ENCODE data around the gene MAT1A.

MAT1A gene

GRCh38 chr10:80280071-80280800 is 9.2 kb downstream of the MAT1A start:
- no peaks in the 10 kb centered on the region for H3K9me3 ChIP-seq (ENCODE audit: low read depth, low read length)
- H3K27ac ChIP-seq = no peak overlapping the region
- no peak overlapping the region for H3K4me3 ChIP-seq
- DNase-seq (ENCODE audit: low read depth, low spot score) = no peak
- no peak overlapping the region for H3K9ac ChIP-seq (ENCODE audit: insufficient read length)
- no peaks in the 10 kb centered on the region for H3K36me3 ChIP-seq (ENCODE audit: insufficient read depth, low read length)
- TF ChIP-seq EZH2 (IDR thresholded peaks at IDR 0.05) = no peak
- no peak for TF ChIP-seq FOXP2 (optimal IDR thresholded peaks at IDR 0.05; ENCODE audit: control extremely low read depth, extremely low read length, insufficient read depth)
- TF ChIP-seq POLR2AphosphoS5 (IDR thresholded peaks at IDR 0.05; ENCODE audit: borderline replicate concordance, low read depth, low read length) = no peak

GRCh38 chr10:80279146-80279545 is 10.3 kb downstream of the MAT1A start:
- H3K36me3 ChIP-seq (ENCODE audit: insufficient read depth, low read length) = no peaks in the 10 kb centered on the region
- no peak overlapping the region for H3K9ac ChIP-seq (ENCODE audit: insufficient read length)

GRCh38 chr10:80278480-80278879 is 11.0 kb downstream of the MAT1A start:
- no peaks in the 10 kb centered on the region for H3K36me3 ChIP-seq (ENCODE audit: insufficient read depth, low read length)
- no peak overlapping the region for H3K9ac ChIP-seq (ENCODE audit: insufficient read length)
- no peak for DNase-seq (ENCODE audit: low read depth, low spot score)
- H3K9me3 ChIP-seq (ENCODE audit: low read depth, low read length) = no peaks in the 10 kb centered on the region
- TF ChIP-seq POLR2AphosphoS5 (IDR thresholded peaks at IDR 0.05; ENCODE audit: borderline replicate concordance, low read depth, low read length) (no peak), FOXP2 (optimal IDR thresholded peaks at IDR 0.05; ENCODE audit: control extremely low read depth, extremely low read length, insufficient read depth) (no peak), EZH2 (IDR thresholded peaks at IDR 0.05) (no peak)
- no peak overlapping the region for H3K4me3 ChIP-seq
- H3K27ac ChIP-seq = no peak overlapping the region

More at GRCh38 chr10:80279146-80279545, 10.3 kb downstream of the MAT1A start:
- TF ChIP-seq POLR2AphosphoS5 (IDR thresholded peaks at IDR 0.05; ENCODE audit: borderline replicate concordance, low read depth, low read length) (no peak), FOXP2 (optimal IDR thresholded peaks at IDR 0.05; ENCODE audit: control extremely low read depth, extremely low read length, insufficient read depth) (no peak)
- Histone ChIP-seq H3K27ac (no peak overlapping the region), H3K9me3 (ENCODE audit: low read depth, low read length) (no peaks in the 10 kb centered on the region), H3K4me3 (no peak overlapping the region)
- no peak for DNase-seq (ENCODE audit: low read depth, low spot score)

GRCh38 chr10:80277567-80278250 is 11.7 kb downstream of the MAT1A start:
- Histone ChIP-seq H3K9ac (ENCODE audit: insufficient read length) (no peak overlapping the region), H3K27ac (no peak overlapping the region), H3K36me3 (ENCODE audit: insufficient read depth, low read length) (no peaks in the 10 kb centered on the region), H3K4me3 (no peak overlapping the region), H3K9me3 (ENCODE audit: low read depth, low read length) (no peaks in the 10 kb centered on the region)
- TF ChIP-seq FOXP2 (optimal IDR thresholded peaks at IDR 0.05; ENCODE audit: control extremely low read depth, extremely low read length, insufficient read depth) (no peak), POLR2AphosphoS5 (IDR thresholded peaks at IDR 0.05; ENCODE audit: borderline replicate concordance, low read depth, low read length) (no peak), EZH2 (IDR thresholded peaks at IDR 0.05) (no peak)
- DNase-seq (ENCODE audit: low read depth, low spot score) = no peak

- Histone ChIP-seq H3K9ac (ENCODE audit: insufficient read length) (no peak overlapping the region), H3K36me3 (ENCODE audit: insufficient read depth, low read length) (no peaks in the 10 kb centered on the region), H3K9me3 (ENCODE audit: low read depth, low read length) (no peaks in the 10 kb centered on the region), H3K27ac (no peak overlapping the region), H3K4me3 (no peak overlapping the region)
- no peak for DNase-seq (ENCODE audit: low read depth, low spot score)
- TF ChIP-seq FOXP2 (optimal IDR thresholded peaks at IDR 0.05; ENCODE audit: control extremely low read depth, extremely low read length, insufficient read depth) (no peak), POLR2AphosphoS5 (IDR thresholded peaks at IDR 0.05; ENCODE audit: borderline replicate concordance, low read depth, low read length) (no peak), EZH2 (IDR thresholded peaks at IDR 0.05) (no peak)
Observed at GRCh38 chr10:80277016-80277415, 12.4 kb downstream of the MAT1A start.

- Histone ChIP-seq H3K9me3 (ENCODE audit: low read depth, low read length) (no peaks in the 10 kb centered on the region), H3K36me3 (ENCODE audit: insufficient read depth, low read length) (no peaks in the 10 kb centered on the region), H3K9ac (ENCODE audit: insufficient read length) (no peak overlapping the region), H3K4me3 (no peak overlapping the region), H3K27ac (no peak overlapping the region)
- no peak for TF ChIP-seq POLR2AphosphoS5 (IDR thresholded peaks at IDR 0.05; ENCODE audit: borderline replicate concordance, low read depth, low read length)
- no peak for TF ChIP-seq EZH2 (IDR thresholded peaks at IDR 0.05)
- no peak for TF ChIP-seq FOXP2 (optimal IDR thresholded peaks at IDR 0.05; ENCODE audit: control extremely low read depth, extremely low read length, insufficient read depth)
- no peak for DNase-seq (ENCODE audit: low read depth, low spot score)
Observed at GRCh38 chr10:80276335-80276734, 13.1 kb downstream of the MAT1A start.

GRCh38 chr10:80275756-80276155 is 13.7 kb downstream of the MAT1A start:
- no peak overlapping the region for H3K4me3 ChIP-seq
- no peak for DNase-seq (ENCODE audit: low read depth, low spot score)
- no peaks in the 10 kb centered on the region for H3K36me3 ChIP-seq (ENCODE audit: insufficient read depth, low read length)
- no peak overlapping the region for H3K27ac ChIP-seq
- no peak for TF ChIP-seq EZH2 (IDR thresholded peaks at IDR 0.05)
- no peak for TF ChIP-seq POLR2AphosphoS5 (IDR thresholded peaks at IDR 0.05; ENCODE audit: borderline replicate concordance, low read depth, low read length)
- TF ChIP-seq FOXP2 (optimal IDR thresholded peaks at IDR 0.05; ENCODE audit: control extremely low read depth, extremely low read length, insufficient read depth) = no peak
- H3K9me3 ChIP-seq (ENCODE audit: low read depth, low read length) = no peaks in the 10 kb centered on the region
- H3K9ac ChIP-seq (ENCODE audit: insufficient read length) = no peak overlapping the region

GRCh38 chr10:80275135-80275498 is 14.3 kb downstream of the MAT1A start:
- no peak overlapping the region for H3K4me3 ChIP-seq
- no peaks in the 10 kb centered on the region for H3K9me3 ChIP-seq (ENCODE audit: low read depth, low read length)
- H3K36me3 ChIP-seq (ENCODE audit: insufficient read depth, low read length) = no peaks in the 10 kb centered on the region
- no peak for TF ChIP-seq FOXP2 (optimal IDR thresholded peaks at IDR 0.05; ENCODE audit: control extremely low read depth, extremely low read length, insufficient read depth)
- no peak for TF ChIP-seq POLR2AphosphoS5 (IDR thresholded peaks at IDR 0.05; ENCODE audit: borderline replicate concordance, low read depth, low read length)
- no peak for TF ChIP-seq EZH2 (IDR thresholded peaks at IDR 0.05)
- H3K9ac ChIP-seq (ENCODE audit: insufficient read length) = no peak overlapping the region
- DNase-seq (ENCODE audit: low read depth, low spot score) = no peak
- no peak overlapping the region for H3K27ac ChIP-seq
